GM20000 (cell line): Measurements from ENCODE around the gene KDM5A.

Experiments used
- DNase-seq: peaks from one replicate; pipeline ENCODE4 v3.0.0; 2012; ENCODE audit warnings: low spot score
- CTCF ChIP-seq: IDR thresholded peaks from 2 replicates; pipeline ENCODE4 v1.5.1; 2012; ENCODE audit warnings: mild to moderate bottlenecking, control low read depth; ENCODE audit errors: extremely low read depth, missing control alignments

KDM5A gene

GRCh38 chr12:265096-265495, 124.0 kb downstream of the KDM5A start:
- DNase-seq = no peak
- no peak for TF ChIP-seq CTCF

GRCh38 chr12:264269-264668, 124.9 kb downstream of the KDM5A start:
- no peak for DNase-seq
- TF ChIP-seq CTCF = no peak

GRCh38 chr12:263574-263973, 125.5 kb downstream of the KDM5A start:
- no peak for TF ChIP-seq CTCF
- no peak for DNase-seq

GRCh38 chr12:262817-263216, 126.3 kb downstream of the KDM5A start, which contains the start of gene SLC6A13:
TSS of gene SLC6A13 (minus strand) at chr12:262836. CDS start at chr12:260052, 2,784 bp downstream.
- TF ChIP-seq CTCF = no peak
- no peak for DNase-seq

GRCh38 chr12:262113-262512, 127.0 kb downstream of the KDM5A start:
- TF ChIP-seq CTCF = no peak
- no peak for DNase-seq

GRCh38 chr12:257521-258321, 131.4 kb downstream of the KDM5A start:
- no peak for DNase-seq
- no peak for TF ChIP-seq CTCF

GRCh38 chr12:256958-257357, 132.2 kb downstream of the KDM5A start:
- TF ChIP-seq CTCF = no peak
- no peak for DNase-seq
